Karpas-422 (cell line): Measurements from ENCODE around the gene ALG3. TPM values are rescaled to one million over a fixed set of nuclear protein-coding genes. Genes with fewer than 3 reads are reported as not detected.
A peak's percentile ranks its signal among the peaks of the same experiment; 100 is the strongest.

Experiments
- DNase-seq: peaks from one replicate; pipeline ENCODE4 v3.0.0-alpha.2; 2015
- H2AFZ ChIP-seq: fragments of 200-600 bp; sonication (generic); 2 replicates; pipeline ENCODE4 v1.6.1; 2014; ENCODE audit warnings: antibody characterized with exemption, low read length, mixed read lengths
- H3K27ac ChIP-seq: fragments of 200-600 bp; sonication (generic); 2 replicates; pipeline ENCODE4 v1.5.1; 2014; ENCODE audit warnings: mild to moderate bottlenecking, low read length, moderate library complexity
- H3K27me3 ChIP-seq: fragments of 200-600 bp; sonication (generic); 2 replicates; pipeline ENCODE4 v1.6.1; 2014; ENCODE audit warnings: low read length, mixed read lengths
- H3K36me3 ChIP-seq: fragments of 200-600 bp; sonication (generic); 2 replicates; pipeline ENCODE4 v1.6.1; 2014; ENCODE audit warnings: low read length, mixed read lengths; ENCODE audit not compliant: insufficient read depth
- H3K4me1 ChIP-seq: fragments of 200-600 bp; sonication (generic); 2 replicates; pipeline ENCODE4 v1.6.1; 2014; ENCODE audit warnings: mild to moderate bottlenecking, low read length, mixed read lengths
- H3K4me2 ChIP-seq: fragments of 200-600 bp; sonication (generic); 2 replicates; pipeline ENCODE4 v1.6.1; 2014; ENCODE audit warnings: low read length, low read depth, mild to moderate bottlenecking; ENCODE audit not compliant: poor library complexity, severe bottlenecking
- H3K4me3 ChIP-seq: fragments of 200-600 bp; sonication (generic); 2 replicates; pipeline ENCODE4 v1.5.1; 2014; ENCODE audit warnings: mild to moderate bottlenecking, antibody characterized with exemption, low read length, mixed read lengths
- H3K79me2 ChIP-seq: fragments of 200-600 bp; sonication (generic); 2 replicates; pipeline ENCODE4 v1.6.1; 2014; ENCODE audit warnings: mild to moderate bottlenecking, low read length, mixed read lengths
- H3K9ac ChIP-seq: fragments of 200-600 bp; sonication (generic); 2 replicates; pipeline ENCODE4 v1.6.0; 2014; ENCODE audit warnings: low read length
- H3K9me2 ChIP-seq: fragments of 200-600 bp; sonication (generic), shearing (Covaris generic); replicated peaks from 2 replicates; pipeline ENCODE4 v1.6.0; 2014; ENCODE audit warnings: mild to moderate bottlenecking, low read length, moderate library complexity; ENCODE audit not compliant: insufficient read depth
- H3K9me3 ChIP-seq: fragments of 300-700, 200-600 bp; sonication (generic); 2 replicates; pipeline ENCODE4 v1.6.1; 2014; ENCODE audit warnings: low read length, mixed read lengths
- H4K20me1 ChIP-seq: fragments of 200-600 bp; sonication (generic); 2 replicates; pipeline ENCODE4 v1.6.1; 2014; ENCODE audit warnings: mild to moderate bottlenecking, antibody characterized with exemption, low read length, low read depth; ENCODE audit not compliant: insufficient read depth
- total RNA-seq: library from RNA; depleted of rRNA; stranded (reverse); fragments of >200 nt; shearing (Covaris generic); gene quantifications from 2 replicates; pipeline ENCODE4 v1.2.3, GENCODE V29; 2014; ENCODE audit warnings: low replicate concordance

ALG3 gene
- total RNA-seq, 1 experiment from 2014 or later, result 108 TPM

DNA sequence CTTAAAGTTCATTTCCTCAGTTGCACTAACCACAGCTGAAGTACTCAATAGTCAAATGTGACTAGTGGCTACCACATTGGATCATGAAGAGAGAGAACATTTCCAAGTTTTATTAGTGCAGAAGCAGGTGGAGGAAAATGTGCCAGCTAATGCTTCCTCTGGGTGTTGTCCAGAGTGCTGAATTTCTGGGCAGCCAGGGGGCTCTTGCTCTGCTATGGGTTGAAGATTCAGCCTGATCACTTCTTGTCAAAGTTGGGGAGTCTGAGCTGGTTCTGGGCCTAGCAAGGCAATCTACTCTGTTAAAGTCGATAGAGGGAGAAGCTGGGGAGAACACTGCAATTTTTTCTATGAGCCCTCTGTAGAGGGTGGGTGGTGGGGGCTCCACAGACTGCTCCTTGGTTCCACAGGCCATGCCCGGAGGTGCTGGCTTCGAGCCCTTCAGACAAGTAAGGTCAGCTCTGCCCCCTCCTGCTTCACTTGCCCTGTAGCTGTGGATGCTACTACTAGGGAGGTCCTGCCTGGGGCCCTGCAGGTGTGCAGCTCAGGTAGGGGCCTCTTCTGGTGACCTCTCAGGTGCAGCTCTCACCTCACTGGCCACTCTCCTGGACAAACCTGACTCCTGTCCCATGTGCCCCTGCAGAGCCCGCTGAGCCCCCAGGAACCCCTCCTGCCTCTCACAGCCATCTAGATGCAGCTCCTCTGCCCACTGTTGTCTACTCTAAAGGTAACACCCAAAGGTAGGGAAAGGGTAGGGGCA lies 8.2 kb downstream of the ALG3 start:
- peaks cover 19% of the 10 kb centered on the region; the same call in 1 of the 2 replicates for H3K36me3 ChIP-seq
- no peak overlapping the region for H3K9ac ChIP-seq
- H3K4me3 ChIP-seq, result no peak overlapping the region
- H3K27me3 ChIP-seq, result no peaks in the 10 kb centered on the region
- H2AFZ ChIP-seq, result no peak overlapping the region
- no peaks in the 10 kb centered on the region for H3K9me2 ChIP-seq
- H4K20me1 ChIP-seq, result 0 out of 2 replicates have a peak, but pooled peaks cover 5% of the 10 kb centered on the region
- no peaks in the 10 kb centered on the region; the same call in 1 of the 2 replicates for H3K79me2 ChIP-seq
- H3K27ac ChIP-seq, result no peak overlapping the region
- H3K4me1 ChIP-seq, result peaks cover 3% of the 10 kb centered on the region
- peak; percentile 84 for DNase-seq
- no peak overlapping the region for H3K4me2 ChIP-seq
- H3K9me3 ChIP-seq, result no peaks in the 10 kb centered on the region

DNA sequence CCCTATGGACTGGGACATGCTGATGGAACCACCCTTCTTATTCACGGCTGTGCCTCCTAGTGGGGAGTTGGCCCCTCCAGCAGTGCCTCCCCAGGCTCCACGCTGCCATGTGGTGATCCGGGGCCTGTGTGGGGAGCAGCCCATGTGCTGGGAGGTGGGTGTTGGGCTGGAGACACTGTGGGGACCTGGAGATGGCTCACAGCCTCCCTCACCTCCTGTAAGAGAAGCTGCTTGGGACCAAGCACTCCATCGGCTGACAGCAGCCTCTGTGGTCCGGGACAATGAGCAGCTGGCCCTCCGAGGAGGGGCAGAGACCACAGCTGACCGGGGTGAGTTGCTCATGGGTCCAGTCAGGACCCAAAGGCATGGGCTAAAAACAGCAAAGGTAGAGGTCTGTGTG lies 9.1 kb downstream of the ALG3 start:
- DNase-seq, result no peak
- no peaks in the 10 kb centered on the region for H3K27me3 ChIP-seq

DNA sequence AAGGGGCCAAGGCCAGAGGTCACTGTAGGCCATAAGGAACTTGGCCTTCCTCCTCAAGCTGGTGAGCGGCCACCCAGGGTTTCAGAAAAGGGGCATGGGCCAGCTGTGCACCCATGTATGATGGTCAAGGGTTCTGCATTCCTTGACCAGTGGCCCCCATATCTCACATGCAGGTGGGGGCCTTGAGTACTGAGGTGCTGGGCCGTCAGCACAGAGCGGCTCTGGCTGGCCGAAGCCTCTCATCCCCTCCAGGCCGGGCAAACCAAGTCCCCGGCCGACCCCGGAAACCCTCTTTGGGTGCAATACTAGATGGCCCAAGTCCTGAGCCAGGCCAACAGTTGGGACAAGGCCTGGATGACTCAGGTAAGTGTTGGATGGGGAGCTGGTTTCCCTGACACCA lies 9.5 kb downstream of the ALG3 start:
- H3K9me2 ChIP-seq, result no peaks in the 10 kb centered on the region
- DNase-seq, result no peak
- no peaks in the 10 kb centered on the region for H3K9me3 ChIP-seq
- H3K79me2 ChIP-seq, result no peaks in the 10 kb centered on the region
- H3K27me3 ChIP-seq, result no peaks in the 10 kb centered on the region
- peaks cover 3% of the 10 kb centered on the region for H3K4me1 ChIP-seq
- no peak overlapping the region for H3K4me3 ChIP-seq
- 0 out of 2 replicates have a peak, but pooled peaks cover 5% of the 10 kb centered on the region for H4K20me1 ChIP-seq
- H3K27ac ChIP-seq, result no peak overlapping the region
- H3K9ac ChIP-seq, result no peak overlapping the region
- H3K36me3 ChIP-seq, result peaks cover 13% of the 10 kb centered on the region; the same call in 1 of the 2 replicates
- H2AFZ ChIP-seq, result no peak overlapping the region
- H3K4me2 ChIP-seq, result no peak overlapping the region

More for the DNA sequence above, 9.1 kb downstream of the ALG3 start:
- Histone ChIP-seq H3K9me2 (no peaks in the 10 kb centered on the region), H3K36me3 (peaks cover 13% of the 10 kb centered on the region; the same call in 1 of the 2 replicates), H3K79me2 (no peaks in the 10 kb centered on the region), H3K4me1 (peaks cover 3% of the 10 kb centered on the region), H2AFZ (no peak overlapping the region), H3K9me3 (no peaks in the 10 kb centered on the region), H3K27ac (no peak overlapping the region), H4K20me1 (0 out of 2 replicates have a peak, but pooled peaks cover 5% of the 10 kb centered on the region), H3K4me3 (no peak overlapping the region), H3K4me2 (no peak overlapping the region), H3K9ac (no peak overlapping the region)

DNA sequence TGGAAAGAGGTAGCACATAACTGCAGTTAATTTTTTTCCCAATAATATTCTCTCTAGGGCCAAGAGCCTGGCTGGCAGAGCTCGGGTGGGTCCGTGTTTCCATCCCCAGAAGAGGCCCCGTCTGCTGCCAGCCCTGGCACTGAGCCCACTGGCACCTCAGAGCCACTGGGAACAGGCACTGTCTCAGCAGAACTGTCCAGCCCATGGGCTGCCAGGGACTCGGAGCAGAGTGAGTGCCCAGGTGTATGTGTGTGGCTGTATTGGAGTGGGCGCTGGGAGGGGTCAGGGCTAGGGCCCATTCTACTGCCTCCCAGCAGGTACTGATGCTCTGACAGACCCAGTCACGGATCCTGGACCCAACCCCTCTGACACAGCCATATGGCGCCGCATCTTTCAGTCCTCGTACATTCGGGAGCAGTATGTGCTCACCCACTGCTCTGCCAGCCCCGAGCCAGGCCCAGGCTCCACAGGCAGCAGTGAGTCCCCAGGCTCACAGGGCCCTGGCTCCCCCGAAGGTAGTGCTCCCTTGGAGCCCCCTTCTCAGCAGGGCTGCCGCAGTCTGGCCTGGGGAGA lies 10.4 kb downstream of the ALG3 start:
- Histone ChIP-seq H3K36me3 (peaks cover 7% of the 10 kb centered on the region; the same call in 1 of the 2 replicates), H3K4me2 (no peak overlapping the region), H3K4me1 (peaks cover 3% of the 10 kb centered on the region), H3K27me3 (no peaks in the 10 kb centered on the region), H3K4me3 (no peak overlapping the region), H3K79me2 (no peaks in the 10 kb centered on the region), H3K9ac (no peak overlapping the region), H3K27ac (no peak overlapping the region), H3K9me2 (no peaks in the 10 kb centered on the region), H3K9me3 (no peaks in the 10 kb centered on the region), H2AFZ (no peak overlapping the region), H4K20me1 (0 out of 2 replicates have a peak, but pooled peaks cover 5% of the 10 kb centered on the region)
- no peak for DNase-seq

DNA sequence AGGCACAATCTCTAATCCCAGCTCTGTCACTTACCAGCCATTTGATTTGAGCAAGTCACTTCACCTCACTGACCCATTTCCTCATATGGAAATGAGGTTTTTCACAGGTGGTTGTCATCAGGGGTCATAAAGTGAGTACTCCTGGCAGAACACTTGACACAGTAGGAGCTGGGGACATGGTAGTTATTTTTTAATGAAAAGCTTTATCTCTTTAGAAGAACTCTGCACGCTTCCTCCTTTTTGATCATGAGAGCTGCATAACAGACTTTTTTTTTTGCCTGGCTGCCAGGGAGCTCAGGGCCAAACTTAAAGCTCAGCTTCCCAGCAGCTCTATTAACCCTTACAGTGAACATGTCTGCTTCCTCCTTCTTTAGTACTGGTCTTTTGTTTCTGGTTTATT lies 11.0 kb downstream of the ALG3 start:
- H2AFZ ChIP-seq, result no peak overlapping the region
- peak; percentile 58 for DNase-seq
- H3K79me2 ChIP-seq, result no peaks in the 10 kb centered on the region
- 0 out of 2 replicates have a peak, but pooled peaks cover 5% of the 10 kb centered on the region for H4K20me1 ChIP-seq
- H3K27ac ChIP-seq, result no peak overlapping the region
- no peaks in the 10 kb centered on the region for H3K9me3 ChIP-seq
- H3K4me2 ChIP-seq, result no peak overlapping the region
- H3K4me3 ChIP-seq, result no peak overlapping the region
- peaks cover 7% of the 10 kb centered on the region; the same call in 1 of the 2 replicates for H3K36me3 ChIP-seq
- no peaks in the 10 kb centered on the region for H3K27me3 ChIP-seq
- no peaks in the 10 kb centered on the region for H3K9me2 ChIP-seq
- no peak overlapping the region for H3K9ac ChIP-seq
- peaks cover 3% of the 10 kb centered on the region for H3K4me1 ChIP-seq

DNA sequence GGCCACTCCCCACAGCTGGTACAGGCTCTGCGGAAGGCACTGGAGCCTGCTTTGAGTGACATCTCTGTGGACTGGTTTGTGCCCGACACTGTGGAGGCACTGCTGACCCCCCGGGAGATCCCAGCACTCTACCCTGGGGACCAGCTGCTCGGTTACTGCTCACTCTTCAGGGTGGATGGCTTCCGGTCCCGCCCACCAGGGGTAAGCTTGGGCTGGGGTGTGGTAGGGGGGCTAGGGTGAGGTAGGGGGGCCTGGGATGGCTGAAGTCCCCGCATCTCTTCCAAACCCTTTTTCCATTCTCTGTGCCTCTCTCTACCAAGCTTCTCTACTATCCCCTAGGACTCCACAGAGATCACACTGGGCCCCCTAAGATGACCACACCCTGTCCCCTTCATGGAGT lies 11.6 kb downstream of the ALG3 start:
- Histone ChIP-seq H2AFZ (no peak overlapping the region), H3K27me3 (no peaks in the 10 kb centered on the region), H3K27ac (no peak overlapping the region), H3K4me3 (no peak overlapping the region), H4K20me1 (0 out of 2 replicates have a peak, but pooled peaks cover 5% of the 10 kb centered on the region), H3K4me1 (peaks cover 5% of the 10 kb centered on the region), H3K9me2 (no peaks in the 10 kb centered on the region), H3K36me3 (peaks cover 1% of the 10 kb centered on the region; the same call in 1 of the 2 replicates), H3K9me3 (no peaks in the 10 kb centered on the region), H3K4me2 (no peak overlapping the region), H3K9ac (no peak overlapping the region), H3K79me2 (no peaks in the 10 kb centered on the region)
- DNase-seq, result no peak

DNA sequence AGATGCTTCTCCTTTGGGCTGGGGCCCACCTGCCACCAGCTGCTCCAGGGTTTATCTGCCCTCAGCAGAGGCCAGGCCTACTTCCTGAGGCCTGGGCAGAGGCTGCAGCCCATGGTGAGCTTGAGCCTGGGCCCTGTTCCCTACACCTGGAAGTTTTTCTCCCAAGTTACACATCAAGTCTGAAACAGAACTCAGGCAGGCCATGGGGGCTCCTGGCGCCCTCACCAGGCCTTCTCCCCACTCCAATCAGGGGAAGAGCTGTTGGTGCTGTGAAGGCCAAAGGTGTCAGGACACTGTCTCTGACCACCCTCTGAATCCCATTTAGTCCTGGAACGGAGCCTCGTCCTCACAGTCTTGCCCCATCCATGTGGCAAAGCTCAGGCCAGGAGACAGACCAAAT lies 12.1 kb downstream of the ALG3 start:
- H3K4me1 ChIP-seq, result peaks cover 10% of the 10 kb centered on the region
- no peak overlapping the region for H2AFZ ChIP-seq
- H3K27me3 ChIP-seq, result no peaks in the 10 kb centered on the region
- H3K9me3 ChIP-seq, result no peaks in the 10 kb centered on the region
- H4K20me1 ChIP-seq, result peaks cover 3% of the 10 kb centered on the region; the same call in 1 of the 2 replicates
- no peaks in the 10 kb centered on the region for H3K9me2 ChIP-seq
- H3K36me3 ChIP-seq, result no peaks in the 10 kb centered on the region
- no peak overlapping the region for H3K9ac ChIP-seq
- no peak overlapping the region for H3K27ac ChIP-seq
- no peak overlapping the region for H3K4me3 ChIP-seq
- H3K4me2 ChIP-seq, result no peak overlapping the region
- no peaks in the 10 kb centered on the region for H3K79me2 ChIP-seq
- no peak for DNase-seq

DNA sequence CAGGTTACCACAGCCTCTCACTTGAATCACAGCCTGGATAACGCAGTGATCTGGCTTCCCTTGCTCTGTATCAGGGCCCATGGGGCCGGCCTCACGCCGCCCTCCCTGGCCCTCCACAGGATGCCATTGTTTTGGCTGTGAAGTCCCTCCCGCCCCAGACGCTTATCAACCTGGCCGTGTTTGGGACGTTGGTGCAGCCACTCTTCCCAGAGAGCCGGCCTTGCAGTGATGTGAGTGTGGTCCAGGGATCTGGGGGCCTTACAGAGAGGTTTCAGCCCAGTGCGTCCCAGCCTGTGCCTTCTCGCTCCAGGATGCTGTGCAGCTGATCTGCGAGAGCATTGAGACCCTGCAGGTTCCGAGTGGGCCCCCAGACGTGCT lies 12.7 kb downstream of the ALG3 start:
- H3K9me2 ChIP-seq, result no peaks in the 10 kb centered on the region

More for the DNA sequence above, 12.7 kb downstream of the ALG3 start:
- Histone ChIP-seq H4K20me1 (peaks cover 5% of the 10 kb centered on the region; the same call in 1 of the 2 replicates), H3K4me2 (no peak overlapping the region), H3K9me3 (no peaks in the 10 kb centered on the region), H3K27ac (no peak overlapping the region), H3K79me2 (no peaks in the 10 kb centered on the region), H3K4me1 (peaks cover 13% of the 10 kb centered on the region), H3K36me3 (no peaks in the 10 kb centered on the region), H2AFZ (no peak overlapping the region), H3K4me3 (no peak overlapping the region), H3K27me3 (no peaks in the 10 kb centered on the region), H3K9ac (no peak overlapping the region)
- DNase-seq, result no peak
